Measurements from ENCODE around the gene TTL.
"Not testable (repeated sequence)": the region's sequence is repeated elsewhere in the genome, so short reads cannot be mapped to it uniquely, and the experiment has no call there.

Gene TTL

DNA sequence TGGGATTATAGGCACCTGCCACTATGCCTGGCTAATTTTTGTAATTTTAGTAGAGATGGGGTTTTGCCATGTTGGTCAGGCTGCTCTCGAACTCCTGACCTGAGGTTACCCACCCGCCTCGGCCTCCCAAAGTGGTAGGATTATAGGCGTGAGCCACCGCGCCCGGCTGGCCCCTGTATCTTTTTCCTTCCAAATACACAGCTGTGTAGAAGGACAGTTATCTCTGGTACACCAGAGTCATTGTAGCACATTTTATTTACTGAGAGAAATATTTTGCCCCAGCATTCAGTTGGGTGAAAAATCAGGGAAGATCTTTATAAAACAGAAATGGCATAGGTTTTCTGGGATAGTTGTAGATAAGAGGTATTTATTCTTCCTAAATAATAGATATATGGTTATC is 36.9 kb downstream of the TTL start:
- DNase-seq (ENCODE audit: low read depth), result no peak
- TF ChIP-seq, protein P1, sequence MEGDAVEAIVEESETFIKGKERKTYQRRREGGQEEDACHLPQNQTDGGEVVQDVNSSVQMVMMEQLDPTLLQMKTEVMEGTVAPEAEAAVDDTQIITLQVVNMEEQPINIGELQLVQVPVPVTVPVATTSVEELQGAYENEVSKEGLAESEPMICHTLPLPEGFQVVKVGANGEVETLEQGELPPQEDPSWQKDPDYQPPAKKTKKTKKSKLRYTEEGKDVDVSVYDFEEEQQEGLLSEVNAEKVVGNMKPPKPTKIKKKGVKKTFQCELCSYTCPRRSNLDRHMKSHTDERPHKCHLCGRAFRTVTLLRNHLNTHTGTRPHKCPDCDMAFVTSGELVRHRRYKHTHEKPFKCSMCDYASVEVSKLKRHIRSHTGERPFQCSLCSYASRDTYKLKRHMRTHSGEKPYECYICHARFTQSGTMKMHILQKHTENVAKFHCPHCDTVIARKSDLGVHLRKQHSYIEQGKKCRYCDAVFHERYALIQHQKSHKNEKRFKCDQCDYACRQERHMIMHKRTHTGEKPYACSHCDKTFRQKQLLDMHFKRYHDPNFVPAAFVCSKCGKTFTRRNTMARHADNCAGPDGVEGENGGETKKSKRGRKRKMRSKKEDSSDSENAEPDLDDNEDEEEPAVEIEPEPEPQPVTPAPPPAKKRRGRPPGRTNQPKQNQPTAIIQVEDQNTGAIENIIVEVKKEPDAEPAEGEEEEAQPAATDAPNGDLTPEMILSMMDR (IDR thresholded peaks at IDR 0.05; ENCODE audit: insufficient read depth, low read depth, low read length, missing control alignments), result no peak
- no peak overlapping the region for H3K4me3 ChIP-seq (ENCODE audit: low read length)

DNA sequence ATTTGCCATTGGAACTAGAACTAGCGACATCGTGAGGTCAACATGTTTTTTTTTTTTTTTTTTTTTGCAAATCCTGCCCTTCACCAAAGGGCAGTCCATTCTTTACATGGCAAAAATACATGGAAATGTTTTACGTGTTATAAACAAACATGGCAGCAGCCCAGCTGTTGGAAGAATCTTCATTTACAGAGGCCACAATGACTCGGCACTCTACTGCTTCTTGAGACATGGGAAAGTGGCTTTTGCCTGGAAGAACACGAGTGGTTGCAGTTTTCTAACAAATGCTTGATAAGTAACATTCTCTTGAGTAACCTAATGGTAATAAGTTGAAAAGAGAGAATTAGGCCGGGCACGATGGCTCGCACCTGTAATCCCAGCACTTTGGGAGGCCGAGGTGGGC is 37.5 kb downstream of the TTL start:
- no peak overlapping the region for H3K4me3 ChIP-seq (ENCODE audit: low read length)
- no peak for DNase-seq (ENCODE audit: low read depth)
- TF ChIP-seq, protein P1 (IDR thresholded peaks at IDR 0.05; ENCODE audit: insufficient read depth, low read depth, low read length, missing control alignments), result no peak

DNA sequence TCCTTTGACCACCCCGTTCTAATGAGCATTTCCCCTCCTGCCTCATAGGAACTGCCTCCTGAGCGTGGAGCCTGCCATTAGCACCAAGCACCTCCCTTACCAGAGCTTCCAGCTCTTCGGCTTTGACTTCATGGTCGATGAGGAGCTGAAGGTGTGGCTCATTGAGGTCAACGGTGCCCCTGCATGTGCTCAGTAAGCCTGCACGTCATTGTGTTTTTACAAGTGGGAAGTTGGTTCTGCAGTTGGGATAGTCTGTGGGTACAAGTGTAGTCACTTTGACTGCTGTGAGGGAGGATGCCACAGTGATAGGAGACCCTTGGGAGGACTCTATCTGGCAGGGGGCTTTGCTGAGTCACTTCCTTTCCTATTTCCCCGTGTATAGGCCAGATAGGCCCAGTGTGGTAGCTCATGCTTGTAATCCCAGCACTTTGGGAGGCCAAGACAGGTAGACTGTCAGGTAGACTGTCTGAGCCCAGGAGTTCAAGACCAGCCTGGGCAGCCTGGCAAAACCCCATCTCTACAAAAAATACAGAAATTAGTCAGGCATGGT is 38.4 kb downstream of the TTL start:
- TF ChIP-seq, protein P1 (IDR thresholded peaks at IDR 0.05; ENCODE audit: insufficient read depth, low read depth, low read length, missing control alignments), result no peak
- H3K4me3 ChIP-seq (ENCODE audit: low read length), result no peak overlapping the region
- DNase-seq (ENCODE audit: low read depth), result no peak

GRCh38 chr2:112523291-112523777 is 41.4 kb downstream of the TTL start:
- TF ChIP-seq, protein P1 (IDR thresholded peaks at IDR 0.05; ENCODE audit: insufficient read depth, low read depth, low read length, missing control alignments), result no peak
- DNase-seq (ENCODE audit: low read depth), result no peak
- H3K4me3 ChIP-seq (ENCODE audit: low read length), result no peak overlapping the region

DNA sequence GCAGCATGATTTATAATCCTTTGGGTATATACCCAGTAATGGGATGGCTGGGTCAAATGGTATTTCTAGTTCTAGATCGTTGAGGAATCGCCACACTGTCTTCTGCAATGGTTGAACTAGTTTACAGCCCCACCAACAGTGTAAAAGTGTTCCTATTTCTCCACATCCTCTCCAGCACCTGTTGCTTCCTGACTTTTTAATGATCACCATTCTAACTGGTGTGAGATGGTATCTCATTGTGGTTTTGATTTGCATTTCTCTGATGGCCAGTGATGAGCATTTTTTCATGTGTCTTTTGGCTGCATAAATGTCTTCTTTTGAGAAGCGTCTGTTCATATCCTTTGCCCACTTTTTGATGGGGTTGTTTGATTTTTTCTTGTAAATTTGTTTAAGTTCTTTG is 42.3 kb downstream of the TTL start:
- DNase-seq (ENCODE audit: low read depth); H3K4me3 ChIP-seq (ENCODE audit: low read length): not testable (repeated sequence)

DNA sequence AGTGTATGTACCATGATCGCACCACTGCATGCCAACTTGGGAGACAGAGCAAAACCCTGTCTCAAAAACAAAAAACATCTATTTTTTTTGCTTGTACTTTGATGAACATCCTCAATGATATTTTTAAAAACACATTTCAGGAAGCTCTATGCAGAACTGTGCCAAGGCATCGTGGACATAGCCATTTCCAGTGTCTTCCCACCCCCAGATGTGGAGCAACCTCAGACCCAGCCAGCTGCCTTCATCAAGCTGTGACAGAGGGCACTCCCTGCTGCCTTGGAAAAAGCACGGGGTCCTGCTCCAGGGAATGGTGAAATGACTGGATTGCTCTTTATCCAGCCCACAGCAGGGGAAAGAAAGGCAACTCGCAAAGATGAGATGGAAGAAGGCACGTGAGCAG is 46.6 kb downstream of the TTL start:
- DNase-seq (ENCODE audit: low read depth), result no peak
- TF ChIP-seq, protein P1 (IDR thresholded peaks at IDR 0.05; ENCODE audit: insufficient read depth, low read depth, low read length, missing control alignments), result no peak
- H3K4me3 ChIP-seq (ENCODE audit: low read length), result no peak overlapping the region

DNA sequence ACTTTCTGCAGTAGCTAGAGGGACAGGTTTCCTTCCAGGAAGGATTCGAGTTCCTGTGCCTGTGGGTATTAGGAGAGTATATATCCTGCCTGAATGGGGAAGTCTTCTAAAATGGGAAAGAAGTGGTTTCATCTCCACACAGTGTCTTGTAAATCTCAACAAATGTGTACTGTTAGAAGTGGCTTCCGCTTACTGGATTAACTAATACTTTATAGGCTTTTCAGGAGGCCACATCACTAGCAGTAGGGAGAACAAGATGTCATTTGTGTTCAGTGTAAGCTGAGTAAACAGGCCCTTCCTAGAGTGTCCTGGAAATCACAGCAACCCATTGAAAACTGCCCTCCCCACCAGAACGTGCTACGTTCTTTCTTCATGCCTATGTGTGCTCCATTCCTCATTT is 47.8 kb downstream of the TTL start:
- TF ChIP-seq, protein P1 (IDR thresholded peaks at IDR 0.05; ENCODE audit: insufficient read depth, low read depth, low read length, missing control alignments), result no peak
- no peak for DNase-seq (ENCODE audit: low read depth)
- H3K4me3 ChIP-seq (ENCODE audit: low read length), result no peak overlapping the region

Data from epithelial cell of esophagus (primary cell).